GM12878 (cell line): Measurements from ENCODE around the gene CC2D1A.

Experiments used
- ASH2L ChIP-seq: fragments of 300-600, 200-600 bp; sonication (generic); IDR thresholded peaks from 2 replicates; pipeline ENCODE4 v1.6.1; 2017; ENCODE audit warnings: low read depth, mild to moderate bottlenecking, borderline replicate concordance
- BCL11A ChIP-seq: IDR thresholded peaks from 2 replicates; pipeline ENCODE4 v1.6.1; 2011; ENCODE audit warnings: low read depth, low read length
- EZH2 ChIP-seq: IDR thresholded peaks from 2 replicates; pipeline ENCODE4 v1.6.1; 2012; ENCODE audit warnings: low read depth, mild to moderate bottlenecking, control low read depth, inconsistent platforms, low read length, borderline replicate concordance; ENCODE audit not compliant: control insufficient read depth
- NRF1 ChIP-seq: conservative IDR thresholded peaks from 2 replicates; pipeline ENCODE4 v1.6.1; 2011; ENCODE audit warnings: mild to moderate bottlenecking, low read depth, low read length, improper control_type of control experiment
- POLR2AphosphoS5 ChIP-seq: IDR thresholded peaks from 2 replicates; pipeline ENCODE4 v1.6.1; 2011; ENCODE audit warnings: mild to moderate bottlenecking, low read length, inconsistent platforms
- REST ChIP-seq: IDR thresholded peaks from 2 replicates; pipeline ENCODE4 v1.6.1; 2012; ENCODE audit warnings: mild to moderate bottlenecking, low read depth, low read length
- RFX5 ChIP-seq: IDR thresholded peaks from 2 replicates; pipeline ENCODE4 v1.6.1; 2011; ENCODE audit warnings: low read depth, low read length, improper control_type of control experiment
- SRF ChIP-seq, 2 experiments: IDR thresholded peaks; 2 replicates each; pipeline ENCODE4 v1.6.1; 2011; ENCODE audit warnings: low read depth in 2 of 2, low read length in 2 of 2, mild to moderate bottlenecking in 1 of 2, moderate library complexity in 1 of 2
- TF ChIP-seq, protein P1 (sequence below), 3 experiments: IDR thresholded peaks in 2 of 3; conservative IDR thresholded peaks in 1 of 3; 2 replicates each; pipeline ENCODE4 v1.5.1; 2011; ENCODE audit warnings: low read depth in 3 of 3, low read length in 3 of 3, mild to moderate bottlenecking in 3 of 3, control low read depth in 2 of 3, moderate library complexity in 2 of 3, inconsistent platforms in 1 of 3, mixed read lengths in 1 of 3; ENCODE audit not compliant: control insufficient read depth in 2 of 3, insufficient read depth in 1 of 3; ENCODE audit errors: extremely low read depth in 1 of 3
- TF ChIP-seq, protein P2 (sequence below): IDR thresholded peaks from 2 replicates; pipeline ENCODE4 v1.6.1; 2011; ENCODE audit warnings: low read depth, low read length, improper control_type of control experiment, borderline replicate concordance

GRCh38 chr19:13974073-13974472 is 68.1 kb downstream of the CC2D1A start:
- no peak for TF ChIP-seq REST
- no peak for TF ChIP-seq BCL11A
- TF ChIP-seq SRF (IDR thresholded peaks at IDR 0.05; ENCODE audit: low read depth in 2 of 2, low read length in 2 of 2) = no peak
- no peak for TF ChIP-seq NRF1
- TF ChIP-seq, protein P1, sequence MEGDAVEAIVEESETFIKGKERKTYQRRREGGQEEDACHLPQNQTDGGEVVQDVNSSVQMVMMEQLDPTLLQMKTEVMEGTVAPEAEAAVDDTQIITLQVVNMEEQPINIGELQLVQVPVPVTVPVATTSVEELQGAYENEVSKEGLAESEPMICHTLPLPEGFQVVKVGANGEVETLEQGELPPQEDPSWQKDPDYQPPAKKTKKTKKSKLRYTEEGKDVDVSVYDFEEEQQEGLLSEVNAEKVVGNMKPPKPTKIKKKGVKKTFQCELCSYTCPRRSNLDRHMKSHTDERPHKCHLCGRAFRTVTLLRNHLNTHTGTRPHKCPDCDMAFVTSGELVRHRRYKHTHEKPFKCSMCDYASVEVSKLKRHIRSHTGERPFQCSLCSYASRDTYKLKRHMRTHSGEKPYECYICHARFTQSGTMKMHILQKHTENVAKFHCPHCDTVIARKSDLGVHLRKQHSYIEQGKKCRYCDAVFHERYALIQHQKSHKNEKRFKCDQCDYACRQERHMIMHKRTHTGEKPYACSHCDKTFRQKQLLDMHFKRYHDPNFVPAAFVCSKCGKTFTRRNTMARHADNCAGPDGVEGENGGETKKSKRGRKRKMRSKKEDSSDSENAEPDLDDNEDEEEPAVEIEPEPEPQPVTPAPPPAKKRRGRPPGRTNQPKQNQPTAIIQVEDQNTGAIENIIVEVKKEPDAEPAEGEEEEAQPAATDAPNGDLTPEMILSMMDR (IDR thresholded peaks at IDR 0.05 in 2 of 3, conservative IDR thresholded peaks at IDR 0.05 in 1 of 3; ENCODE audit: control insufficient read depth in 2 of 3, extremely low read depth in 1 of 3, insufficient read depth in 1 of 3, low read depth in 3 of 3, low read length in 3 of 3) = no peak
- no peak for TF ChIP-seq POLR2AphosphoS5
- TF ChIP-seq, protein P2, sequence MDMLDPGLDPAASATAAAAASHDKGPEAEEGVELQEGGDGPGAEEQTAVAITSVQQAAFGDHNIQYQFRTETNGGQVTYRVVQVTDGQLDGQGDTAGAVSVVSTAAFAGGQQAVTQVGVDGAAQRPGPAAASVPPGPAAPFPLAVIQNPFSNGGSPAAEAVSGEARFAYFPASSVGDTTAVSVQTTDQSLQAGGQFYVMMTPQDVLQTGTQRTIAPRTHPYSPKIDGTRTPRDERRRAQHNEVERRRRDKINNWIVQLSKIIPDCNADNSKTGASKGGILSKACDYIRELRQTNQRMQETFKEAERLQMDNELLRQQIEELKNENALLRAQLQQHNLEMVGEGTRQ = no peak
- no peak for TF ChIP-seq EZH2
- TF ChIP-seq ASH2L = no peak
- no peak for TF ChIP-seq RFX5
